IPS-NIHi11 (cell line): ENCODE measurements around the gene NAP1L5.

Experiments
- DNase-seq: peaks from one replicate; pipeline ENCODE4 v3.0.0; 2012; ENCODE audit warnings: mixed read lengths, low spot score

NAP1L5 gene

GRCh38 chr4:88697588-88698329, at the start of gene NAP1L5:
NAP1L5 (minus strand) TSS chr4:88697829; CDS start chr4:88697754, 75 bp downstream.
- DNase-seq: peak; percentile 56

GRCh38 chr4:88747351-88747750, 49.7 kb upstream of the NAP1L5 start:
- DNase-seq: no peak

GRCh38 chr4:88746206-88746605, 48.6 kb upstream of the NAP1L5 start:
- DNase-seq: no peak

- no peak for DNase-seq
Measured at GRCh38 chr4:88745581-88746163, 48.0 kb upstream of the NAP1L5 start.

- DNase-seq: no peak
Measured at GRCh38 chr4:88745175-88745574, 47.5 kb upstream of the NAP1L5 start.

GRCh38 chr4:88744609-88745008, 47.0 kb upstream of the NAP1L5 start:
- no peak for DNase-seq

GRCh38 chr4:88743696-88744095, 46.1 kb upstream of the NAP1L5 start:
- DNase-seq: no peak

GRCh38 chr4:88742561-88742960, 44.9 kb upstream of the NAP1L5 start:
- DNase-seq: no peak

GRCh38 chr4:88738180-88738579, 40.6 kb upstream of the NAP1L5 start:
- no peak for DNase-seq

- DNase-seq: peak; percentile 68
Measured at GRCh38 chr4:88737307-88737941, 39.8 kb upstream of the NAP1L5 start.

- DNase-seq: no peak
Measured at GRCh38 chr4:88736264-88736663, 38.6 kb upstream of the NAP1L5 start.

GRCh38 chr4:88735564-88735963, 37.9 kb upstream of the NAP1L5 start:
- no peak for DNase-seq

GRCh38 chr4:88734403-88734949, 36.8 kb upstream of the NAP1L5 start:
- no peak for DNase-seq

GRCh38 chr4:88732714-88733368, 35.2 kb upstream of the NAP1L5 start:
- no peak for DNase-seq

- no peak for DNase-seq
Measured at GRCh38 chr4:88731381-88731780, 33.8 kb upstream of the NAP1L5 start.

GRCh38 chr4:88730811-88731210, 33.2 kb upstream of the NAP1L5 start:
- DNase-seq: no peak

GRCh38 chr4:88729146-88729760, 31.6 kb upstream of the NAP1L5 start:
- DNase-seq: no peak

GRCh38 chr4:88728146-88728545, 30.5 kb upstream of the NAP1L5 start:
- no peak for DNase-seq

GRCh38 chr4:88725986-88726385, 28.4 kb upstream of the NAP1L5 start:
- no peak for DNase-seq

GRCh38 chr4:88725143-88725542, 27.5 kb upstream of the NAP1L5 start:
- DNase-seq: no peak

GRCh38 chr4:88724406-88724805, 26.8 kb upstream of the NAP1L5 start:
- DNase-seq: no peak

- DNase-seq: no peak
Measured at GRCh38 chr4:88722828-88723227, 25.2 kb upstream of the NAP1L5 start.
